SU-DHL-6 (cell line): Measurements from ENCODE around the gene CLNK.

Experiments used
- CTCF ChIP-seq: fragments of 200-600 bp; sonication (generic); IDR thresholded peaks from one replicate; pipeline ENCODE4 v1.5.1; 2017; ENCODE audit warnings: antibody characterized with exemption, mild to moderate bottlenecking, low read length, moderate library complexity; ENCODE audit not compliant: insufficient read depth, poor library complexity, severe bottlenecking
- EZH2phosphoT487 ChIP-seq: fragments of 200-600 bp; sonication (generic), shearing (Covaris generic); conservative IDR thresholded peaks from 2 replicates; pipeline ENCODE4 v1.6.1; 2018; ENCODE audit warnings: mild to moderate bottlenecking, antibody characterized with exemption, low read length, moderate library complexity, mixed read lengths

- TF ChIP-seq CTCF (no peak), EZH2phosphoT487 (no peak)
These were observed 28.6 kb downstream of the CLNK start for GRCh38 chr4:10655968-10656367.
